Kidney epithelial cell (primary cell): Measurements from ENCODE around the gene DLEC1. TPM values are rescaled to one million over a fixed set of nuclear protein-coding genes. Genes with fewer than 3 reads are reported as not detected.

Experiments used
- DNase-seq: peaks from one replicate; pipeline ENCODE4 v3.0.0-alpha.2; 2010; ENCODE audit warnings: low read depth
- H3K27me3 ChIP-seq: 2 replicates; pipeline ENCODE4 v1.6.0; 2011; ENCODE audit warnings: low read length; ENCODE audit not compliant: control insufficient read depth, insufficient read depth
- H3K36me3 ChIP-seq: 2 replicates; pipeline ENCODE4 v1.5.1; 2011; ENCODE audit warnings: low read length; ENCODE audit not compliant: control insufficient read depth, insufficient read depth
- H3K4me3 ChIP-seq: 2 replicates; pipeline ENCODE4 v1.5.1; 2011; ENCODE audit warnings: low read depth, mild to moderate bottlenecking, control low read depth, low read length
- total RNA-seq: library from RNA; depleted of rRNA; stranded (reverse); fragments of >200 nt; gene quantifications from 2 replicates; pipeline ENCODE4 v1.2.3, GENCODE V29; 2015
- TF ChIP-seq, protein P1 (sequence below): IDR thresholded peaks from 2 replicates; pipeline ENCODE4 v1.5.1; 2011; ENCODE audit warnings: mild to moderate bottlenecking, moderate library complexity, low read length, control low read depth, inconsistent platforms; ENCODE audit not compliant: insufficient read depth, poor library complexity, severe bottlenecking

Gene DLEC1
- total RNA-seq, 1 donor from 2014 or later, result 0.17 TPM

DNA sequence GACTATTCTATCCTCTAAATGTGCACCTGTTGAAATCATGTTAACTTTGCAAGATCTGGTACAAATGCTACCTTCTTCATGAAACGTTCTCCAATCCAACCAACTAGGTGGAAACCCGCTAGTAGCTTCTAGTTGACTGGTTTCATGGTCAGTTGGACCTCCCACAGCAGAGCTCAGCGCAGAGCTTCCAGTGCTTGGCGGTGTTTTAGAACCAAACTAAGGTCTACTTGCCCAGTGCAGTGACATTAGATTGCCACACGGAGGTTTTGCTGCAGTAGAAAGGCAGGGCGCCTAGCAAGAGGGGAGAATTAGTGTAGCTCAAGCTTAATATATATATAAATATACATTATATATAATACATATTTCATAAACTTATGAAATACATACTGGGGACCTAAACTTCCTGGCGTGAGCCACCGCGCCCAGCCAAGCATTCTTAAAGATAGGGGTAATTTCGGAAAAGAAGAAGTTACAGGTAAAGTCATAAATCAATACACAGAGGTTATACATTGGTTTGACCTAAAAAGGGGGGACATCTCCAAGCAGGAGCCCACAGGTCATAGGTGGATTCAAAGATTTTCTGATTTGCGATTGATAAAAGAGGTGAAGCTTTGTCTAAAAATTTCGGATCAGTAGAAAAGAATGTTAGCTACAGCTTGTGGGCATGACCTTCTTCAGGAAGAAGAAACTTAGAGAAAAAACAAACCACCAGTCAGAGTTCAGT, 124.3 kb downstream of the DLEC1 start:
- Histone ChIP-seq H3K4me3 (no peak overlapping the region), H3K36me3 (no peaks in the 10 kb centered on the region), H3K27me3 (no peaks in the 10 kb centered on the region)
- TF ChIP-seq, protein P1, sequence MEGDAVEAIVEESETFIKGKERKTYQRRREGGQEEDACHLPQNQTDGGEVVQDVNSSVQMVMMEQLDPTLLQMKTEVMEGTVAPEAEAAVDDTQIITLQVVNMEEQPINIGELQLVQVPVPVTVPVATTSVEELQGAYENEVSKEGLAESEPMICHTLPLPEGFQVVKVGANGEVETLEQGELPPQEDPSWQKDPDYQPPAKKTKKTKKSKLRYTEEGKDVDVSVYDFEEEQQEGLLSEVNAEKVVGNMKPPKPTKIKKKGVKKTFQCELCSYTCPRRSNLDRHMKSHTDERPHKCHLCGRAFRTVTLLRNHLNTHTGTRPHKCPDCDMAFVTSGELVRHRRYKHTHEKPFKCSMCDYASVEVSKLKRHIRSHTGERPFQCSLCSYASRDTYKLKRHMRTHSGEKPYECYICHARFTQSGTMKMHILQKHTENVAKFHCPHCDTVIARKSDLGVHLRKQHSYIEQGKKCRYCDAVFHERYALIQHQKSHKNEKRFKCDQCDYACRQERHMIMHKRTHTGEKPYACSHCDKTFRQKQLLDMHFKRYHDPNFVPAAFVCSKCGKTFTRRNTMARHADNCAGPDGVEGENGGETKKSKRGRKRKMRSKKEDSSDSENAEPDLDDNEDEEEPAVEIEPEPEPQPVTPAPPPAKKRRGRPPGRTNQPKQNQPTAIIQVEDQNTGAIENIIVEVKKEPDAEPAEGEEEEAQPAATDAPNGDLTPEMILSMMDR, result peak; percentile 12
- DNase-seq, result no peak

DNA sequence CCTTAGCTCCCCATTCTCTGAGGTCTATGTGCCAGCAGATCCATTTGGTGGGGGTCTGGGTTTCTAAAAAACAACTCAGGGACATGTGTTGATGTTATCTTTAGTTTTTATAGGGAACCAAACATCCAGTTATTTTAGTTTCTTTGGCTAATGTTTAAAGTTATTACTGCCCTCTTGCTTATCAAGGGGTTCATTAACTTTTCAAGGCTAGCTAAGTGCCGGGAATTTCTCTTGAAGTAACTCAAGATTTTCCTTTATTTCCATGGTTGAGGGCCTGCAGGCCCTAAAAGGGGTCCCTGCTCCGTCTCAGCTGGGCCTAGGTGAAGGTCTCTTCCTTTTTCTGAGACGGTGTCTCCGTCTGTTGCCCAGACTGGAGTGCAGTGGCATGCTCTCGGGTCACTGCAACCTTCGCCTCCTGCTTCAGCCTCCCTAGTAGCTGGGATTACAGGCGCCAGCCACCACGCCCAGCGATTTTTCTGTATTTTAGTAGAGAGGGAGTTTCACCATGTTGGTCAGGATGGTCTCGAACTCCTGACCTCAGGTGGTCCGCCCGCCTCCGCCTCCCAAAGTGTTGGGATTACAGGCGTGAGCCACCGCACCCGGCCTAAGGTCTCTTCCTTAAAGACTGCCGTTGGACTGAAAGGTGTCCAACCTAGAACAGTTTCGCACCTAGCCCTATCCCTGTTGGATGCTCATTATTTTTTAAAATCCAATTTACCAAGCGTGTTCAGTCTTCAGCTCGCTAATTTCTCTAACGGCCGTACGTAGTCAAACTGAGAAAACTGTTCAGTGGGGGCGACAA, 125.0 kb downstream of the DLEC1 start:
- Histone ChIP-seq H3K27me3 (no peaks in the 10 kb centered on the region), H3K36me3 (no peaks in the 10 kb centered on the region), H3K4me3 (peak overlapping the region; percentile 90)
- TF ChIP-seq, protein P1, result no peak
- DNase-seq, result no peak

DNA sequence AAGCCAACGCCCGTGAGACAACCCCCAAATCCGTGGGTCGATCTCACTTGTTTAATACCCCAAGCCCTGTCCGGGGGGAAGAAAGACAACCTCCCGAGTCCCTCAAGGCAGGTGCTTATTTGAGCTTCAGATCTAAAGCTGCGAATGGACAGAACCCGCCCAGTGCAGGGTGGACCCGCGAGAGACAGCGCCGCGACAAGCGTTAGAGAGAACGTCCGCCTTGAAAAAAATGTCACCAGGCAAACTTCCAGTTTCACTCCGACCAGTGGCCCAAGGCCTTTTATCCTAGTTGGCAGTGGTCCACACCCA, 125.6 kb downstream of the DLEC1 start:
- DNase-seq, result no peak
- TF ChIP-seq, protein P1, result no peak
- peak overlapping the region; percentile 90 for H3K4me3 ChIP-seq
- no peaks in the 10 kb centered on the region for H3K36me3 ChIP-seq
- H3K27me3 ChIP-seq, result no peaks in the 10 kb centered on the region

DNA sequence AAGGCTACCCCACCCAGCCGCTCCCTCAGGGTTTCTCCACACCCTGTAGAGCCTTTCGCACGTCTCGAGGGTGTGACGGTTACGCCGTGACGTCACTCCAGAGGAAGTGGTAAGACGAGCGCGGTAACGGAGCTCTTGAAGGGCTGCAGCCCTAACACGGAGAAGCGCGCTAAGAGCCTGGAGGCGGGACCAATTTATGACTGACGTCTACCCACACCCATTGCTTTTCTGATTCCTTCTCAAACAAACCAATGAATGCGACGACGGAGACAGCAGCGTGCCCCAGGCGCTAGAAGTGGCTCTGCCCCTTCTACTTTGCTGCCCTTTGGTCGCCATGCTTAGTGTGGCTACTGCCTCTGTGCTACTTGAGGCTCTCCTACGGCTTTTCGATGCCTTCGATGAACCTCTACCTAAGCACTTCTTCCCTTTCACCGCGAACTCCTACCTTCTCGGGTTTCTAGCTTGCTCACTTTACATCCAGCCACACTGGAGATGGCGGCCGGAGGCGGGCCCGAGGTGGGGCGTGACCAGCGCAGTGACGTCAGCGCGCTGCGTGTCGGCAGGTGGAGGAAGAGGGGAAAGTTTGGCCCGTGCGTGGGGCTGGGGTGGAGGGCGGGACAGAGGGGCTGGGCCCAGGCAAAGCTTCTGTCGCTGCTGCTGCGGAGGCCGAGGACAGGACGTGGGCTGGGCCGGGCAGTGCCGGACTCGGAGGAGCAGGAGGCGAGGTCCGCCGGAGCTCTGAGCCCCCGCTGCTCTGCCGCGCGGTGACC, 126.1 kb downstream of the DLEC1 start, which contains the start of gene OXSR1:
OXSR1 (plus strand) TSS at position 586 of the 770 bp plus-strand sequence. CDS start 340 bp downstream, outside the sequence.
- Histone ChIP-seq H3K36me3 (no peaks in the 10 kb centered on the region), H3K4me3 (peak within 1 kb of the TSS; percentile 90), H3K27me3 (no peaks in the 10 kb centered on the region)
- TF ChIP-seq, protein P1, result no peak
- peak; percentile 100 for DNase-seq

DNA sequence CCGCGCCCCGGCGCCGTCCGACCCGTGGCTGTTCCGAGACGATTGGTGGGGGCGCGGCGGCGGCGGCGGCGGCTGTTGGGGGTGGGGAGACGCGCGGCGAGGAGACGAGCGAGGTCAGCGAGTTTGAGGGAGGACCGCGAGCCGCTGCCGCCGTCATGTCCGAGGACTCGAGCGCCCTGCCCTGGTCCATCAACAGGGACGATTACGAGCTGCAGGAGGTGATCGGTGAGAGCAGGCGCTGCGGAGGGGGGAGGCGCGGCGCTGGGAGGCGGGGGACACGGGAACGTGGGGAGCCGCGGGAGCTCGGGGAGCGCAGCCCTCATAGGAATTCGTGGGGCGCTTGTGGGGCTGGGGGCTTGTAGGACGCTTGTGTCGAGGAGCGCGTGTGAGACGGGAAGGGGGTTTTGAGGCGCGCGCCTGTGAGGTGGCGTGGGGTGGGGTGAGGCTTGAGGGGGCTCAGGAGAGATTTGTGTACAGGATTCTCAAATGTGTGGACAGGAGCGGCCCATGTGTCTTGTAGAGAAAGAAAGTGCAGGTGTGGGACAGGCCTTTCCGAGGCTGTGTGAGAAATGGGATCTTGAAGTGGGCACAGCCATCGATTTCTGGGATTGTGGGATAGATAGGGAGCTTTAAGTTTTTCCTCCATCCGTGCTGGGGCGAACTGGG, 126.8 kb downstream of the DLEC1 start:
- TF ChIP-seq, protein P1, result no peak
- Histone ChIP-seq H3K4me3 (peak overlapping the region; percentile 90), H3K36me3 (no peaks in the 10 kb centered on the region), H3K27me3 (no peaks in the 10 kb centered on the region)
- no peak for DNase-seq
